Neural cell (in vitro differentiated cells): Measurements from ENCODE around the gene HIPK2. TPM values are rescaled to one million over a fixed set of nuclear protein-coding genes. Genes with fewer than 3 reads are reported as not detected.

Source experiments
- H2AFZ ChIP-seq: fragments of 200-600, 300-800 bp; sonication (generic), shearing (Covaris generic); 2 replicates; pipeline ENCODE4 v1.6.0; 2014; ENCODE audit warnings: low read depth, mild to moderate bottlenecking, antibody characterized with exemption, low read length, moderate library complexity
- H3F3A ChIP-seq: fragments of 200-600 bp; shearing (Covaris generic); 2 replicates; pipeline ENCODE4 v1.6.1; 2016; ENCODE audit warnings: mild to moderate bottlenecking, moderate library complexity, mixed read lengths, antibody characterized with exemption, low read length; ENCODE audit not compliant: insufficient read depth, poor library complexity, severe bottlenecking
- H3K27ac ChIP-seq: fragments of 200-600, 300-800 bp; sonication (generic), shearing (Covaris generic); 2 replicates; pipeline ENCODE4 v1.5.1; 2014; ENCODE audit warnings: mild to moderate bottlenecking, low read length, moderate library complexity
- H3K27me3 ChIP-seq: fragments of 300-800, 200-600 bp; sonication (generic), shearing (Covaris generic); 2 replicates; pipeline ENCODE4 v1.6.0; 2014; ENCODE audit warnings: mild to moderate bottlenecking, low read depth, low read length, moderate library complexity; ENCODE audit not compliant: insufficient read depth
- H3K36me3 ChIP-seq: fragments of 300-800, 200-600 bp; sonication (generic), shearing (Covaris generic); 2 replicates; pipeline ENCODE4 v1.5.1; 2014; ENCODE audit warnings: mild to moderate bottlenecking, antibody characterized with exemption, low read length, moderate library complexity; ENCODE audit not compliant: insufficient read depth
- H3K4me2 ChIP-seq: fragments of 300-800, 200-600 bp; sonication (generic), shearing (Covaris generic); 2 replicates; pipeline ENCODE4 v1.6.0; 2014; ENCODE audit warnings: mild to moderate bottlenecking, low read length
- H3K4me3 ChIP-seq: fragments of 300-800, 200-600 bp; sonication (generic), shearing (Covaris generic); 2 replicates; pipeline ENCODE4 v1.5.1; 2014; ENCODE audit warnings: mild to moderate bottlenecking, low read length, moderate library complexity
- H3K79me2 ChIP-seq: fragments of 200-600 bp; shearing (Covaris generic); replicated peaks from 2 replicates; pipeline ENCODE4 v1.6.0; 2014; ENCODE audit warnings: mild to moderate bottlenecking, low read length, moderate library complexity; ENCODE audit not compliant: insufficient read depth
- H3K9ac ChIP-seq: fragments of 300-800, 200-600 bp; sonication (generic), shearing (Covaris generic); 2 replicates; pipeline ENCODE4 v1.6.1; 2016; ENCODE audit warnings: mild to moderate bottlenecking, low read length, mixed read lengths
- H3K9me2 ChIP-seq: fragments of 200-600 bp; shearing (Covaris generic); 2 replicates; pipeline ENCODE4 v1.6.1; 2016; ENCODE audit warnings: mild to moderate bottlenecking, low read length, mixed read lengths; ENCODE audit not compliant: insufficient read depth
- H3K9me3 ChIP-seq: fragments of 200-600, 300-800 bp; sonication (generic), shearing (Covaris generic); 2 replicates; pipeline ENCODE4 v1.6.1; 2016; ENCODE audit warnings: mild to moderate bottlenecking, mixed run types, low read length, moderate library complexity, mixed read lengths
- H4K20me1 ChIP-seq: fragments of 200-600 bp; shearing (Covaris generic); 2 replicates; pipeline ENCODE4 v1.6.1; 2016; ENCODE audit warnings: mild to moderate bottlenecking, mixed run types; ENCODE audit not compliant: insufficient read depth
- EP300 ChIP-seq: fragments of 450-650 bp; conservative IDR thresholded peaks from 2 replicates; pipeline ENCODE4 v1.6.1; 2014; ENCODE audit warnings: antibody characterized with exemption, mild to moderate bottlenecking, moderate library complexity; ENCODE audit not compliant: poor library complexity, severe bottlenecking
- EZH2 ChIP-seq: fragments of 200-600, 300-800 bp; shearing (Covaris generic), sonication (generic); IDR thresholded peaks from 2 replicates; pipeline ENCODE4 v1.6.1; 2014; ENCODE audit warnings: antibody characterized with exemption, low read length, borderline replicate concordance, mild to moderate bottlenecking; ENCODE audit not compliant: insufficient read depth, poor library complexity, severe bottlenecking
- MXI1 ChIP-seq: fragments of 450-650 bp; conservative IDR thresholded peaks from 2 replicates; pipeline ENCODE4 v1.6.1; 2014; ENCODE audit warnings: antibody characterized with exemption, mild to moderate bottlenecking; ENCODE audit not compliant: poor library complexity, severe bottlenecking
- POLR2AphosphoS5 ChIP-seq: IDR thresholded peaks from 2 replicates; pipeline ENCODE4 v1.6.1; 2012
- RAD21 ChIP-seq: fragments of 450-650 bp; conservative IDR thresholded peaks from 2 replicates; pipeline ENCODE4 v1.6.1; 2014; ENCODE audit warnings: antibody characterized with exemption, mild to moderate bottlenecking, moderate library complexity
- SMC3 ChIP-seq: fragments of 450-650 bp; conservative IDR thresholded peaks from 2 replicates; pipeline ENCODE4 v1.6.1; 2014; ENCODE audit warnings: antibody characterized with exemption, mild to moderate bottlenecking, moderate library complexity; ENCODE audit not compliant: poor library complexity
- TAF1 ChIP-seq: IDR thresholded peaks from 2 replicates; pipeline ENCODE4 v1.6.1; 2012; ENCODE audit warnings: low read depth
- polyA plus RNA-seq: library from polyadenylated mRNA; depleted of rRNA; stranded (reverse); fragments of >200 nt; gene quantifications from 2 replicates; pipeline ENCODE4 v1.2.3, GENCODE V29; 2014
- TF ChIP-seq, protein P1 (sequence below): fragments of 450-650 bp; IDR thresholded peaks from 2 replicates; pipeline ENCODE4 v1.5.1; 2014; ENCODE audit warnings: antibody characterized with exemption, mild to moderate bottlenecking, moderate library complexity; ENCODE audit not compliant: poor library complexity, severe bottlenecking
- TF ChIP-seq, protein P2 (sequence below): IDR thresholded peaks from 2 replicates; pipeline ENCODE4 v1.6.1; 2012; ENCODE audit warnings: borderline replicate concordance

Gene HIPK2
- polyA plus RNA-seq, 1 donor from 2014 or later = 8.5 TPM

- Histone ChIP-seq H3K4me3 (no peak overlapping the region), H2AFZ (no peak overlapping the region), H3K27ac (no peak overlapping the region), H3K27me3 (no peaks in the 10 kb centered on the region), H3K9me3 (no peaks in the 10 kb centered on the region), H3K9ac (no peak overlapping the region), H3K79me2 (no peaks in the 10 kb centered on the region), H4K20me1 (no peaks in the 10 kb centered on the region), H3K9me2 (no peaks in the 10 kb centered on the region), H3F3A (no peaks in the 10 kb centered on the region), H3K36me3 (peaks cover 4% of the 10 kb centered on the region), H3K4me2 (no peak overlapping the region)
- TF ChIP-seq RAD21 (no peak), EP300 (no peak), EZH2 (no peak), MXI1 (no peak), POLR2AphosphoS5 (no peak), TAF1 (no peak), SMC3 (no peak)
- TF ChIP-seq, protein P1, sequence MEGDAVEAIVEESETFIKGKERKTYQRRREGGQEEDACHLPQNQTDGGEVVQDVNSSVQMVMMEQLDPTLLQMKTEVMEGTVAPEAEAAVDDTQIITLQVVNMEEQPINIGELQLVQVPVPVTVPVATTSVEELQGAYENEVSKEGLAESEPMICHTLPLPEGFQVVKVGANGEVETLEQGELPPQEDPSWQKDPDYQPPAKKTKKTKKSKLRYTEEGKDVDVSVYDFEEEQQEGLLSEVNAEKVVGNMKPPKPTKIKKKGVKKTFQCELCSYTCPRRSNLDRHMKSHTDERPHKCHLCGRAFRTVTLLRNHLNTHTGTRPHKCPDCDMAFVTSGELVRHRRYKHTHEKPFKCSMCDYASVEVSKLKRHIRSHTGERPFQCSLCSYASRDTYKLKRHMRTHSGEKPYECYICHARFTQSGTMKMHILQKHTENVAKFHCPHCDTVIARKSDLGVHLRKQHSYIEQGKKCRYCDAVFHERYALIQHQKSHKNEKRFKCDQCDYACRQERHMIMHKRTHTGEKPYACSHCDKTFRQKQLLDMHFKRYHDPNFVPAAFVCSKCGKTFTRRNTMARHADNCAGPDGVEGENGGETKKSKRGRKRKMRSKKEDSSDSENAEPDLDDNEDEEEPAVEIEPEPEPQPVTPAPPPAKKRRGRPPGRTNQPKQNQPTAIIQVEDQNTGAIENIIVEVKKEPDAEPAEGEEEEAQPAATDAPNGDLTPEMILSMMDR = no peak
- TF ChIP-seq, protein P2, sequence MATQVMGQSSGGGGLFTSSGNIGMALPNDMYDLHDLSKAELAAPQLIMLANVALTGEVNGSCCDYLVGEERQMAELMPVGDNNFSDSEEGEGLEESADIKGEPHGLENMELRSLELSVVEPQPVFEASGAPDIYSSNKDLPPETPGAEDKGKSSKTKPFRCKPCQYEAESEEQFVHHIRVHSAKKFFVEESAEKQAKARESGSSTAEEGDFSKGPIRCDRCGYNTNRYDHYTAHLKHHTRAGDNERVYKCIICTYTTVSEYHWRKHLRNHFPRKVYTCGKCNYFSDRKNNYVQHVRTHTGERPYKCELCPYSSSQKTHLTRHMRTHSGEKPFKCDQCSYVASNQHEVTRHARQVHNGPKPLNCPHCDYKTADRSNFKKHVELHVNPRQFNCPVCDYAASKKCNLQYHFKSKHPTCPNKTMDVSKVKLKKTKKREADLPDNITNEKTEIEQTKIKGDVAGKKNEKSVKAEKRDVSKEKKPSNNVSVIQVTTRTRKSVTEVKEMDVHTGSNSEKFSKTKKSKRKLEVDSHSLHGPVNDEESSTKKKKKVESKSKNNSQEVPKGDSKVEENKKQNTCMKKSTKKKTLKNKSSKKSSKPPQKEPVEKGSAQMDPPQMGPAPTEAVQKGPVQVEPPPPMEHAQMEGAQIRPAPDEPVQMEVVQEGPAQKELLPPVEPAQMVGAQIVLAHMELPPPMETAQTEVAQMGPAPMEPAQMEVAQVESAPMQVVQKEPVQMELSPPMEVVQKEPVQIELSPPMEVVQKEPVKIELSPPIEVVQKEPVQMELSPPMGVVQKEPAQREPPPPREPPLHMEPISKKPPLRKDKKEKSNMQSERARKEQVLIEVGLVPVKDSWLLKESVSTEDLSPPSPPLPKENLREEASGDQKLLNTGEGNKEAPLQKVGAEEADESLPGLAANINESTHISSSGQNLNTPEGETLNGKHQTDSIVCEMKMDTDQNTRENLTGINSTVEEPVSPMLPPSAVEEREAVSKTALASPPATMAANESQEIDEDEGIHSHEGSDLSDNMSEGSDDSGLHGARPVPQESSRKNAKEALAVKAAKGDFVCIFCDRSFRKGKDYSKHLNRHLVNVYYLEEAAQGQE = no peak
These were observed 186.1 kb downstream of the HIPK2 start for GRCh38 chr7:139591550-139592195.

- H3K4me3 ChIP-seq = no peak overlapping the region
- no peaks in the 10 kb centered on the region for H3F3A ChIP-seq
- H4K20me1 ChIP-seq = no peaks in the 10 kb centered on the region
- no peak overlapping the region for H2AFZ ChIP-seq
- H3K9ac ChIP-seq = no peak overlapping the region
- no peaks in the 10 kb centered on the region for H3K79me2 ChIP-seq
- no peaks in the 10 kb centered on the region for H3K27me3 ChIP-seq
- no peak overlapping the region for H3K4me2 ChIP-seq
- H3K9me3 ChIP-seq = no peaks in the 10 kb centered on the region
- H3K9me2 ChIP-seq = no peaks in the 10 kb centered on the region
- H3K27ac ChIP-seq = no peak overlapping the region
- TF ChIP-seq TAF1 (no peak), EP300 (no peak), EZH2 (no peak), MXI1 (no peak), RAD21 (no peak), POLR2AphosphoS5 (no peak), SMC3 (no peak)
- TF ChIP-seq, protein P2 = no peak
- TF ChIP-seq, protein P1 = no peak
- peaks cover 4% of the 10 kb centered on the region for H3K36me3 ChIP-seq
These were observed 188.3 kb downstream of the HIPK2 start for GRCh38 chr7:139589474-139589873.
